Activated naive CD4-positive, alpha-beta T cell treated with anti-CD3 and anti-CD28 coated beads, Interleukin-2, amount 50 U/mL, for 16 hours (primary cell): ENCODE results near the gene UROC1.

ENCODE experiments used
- DNase-seq: peaks from one replicate; pipeline ENCODE4 v3.0.0-alpha.2; 2020

UROC1 gene

DNA sequence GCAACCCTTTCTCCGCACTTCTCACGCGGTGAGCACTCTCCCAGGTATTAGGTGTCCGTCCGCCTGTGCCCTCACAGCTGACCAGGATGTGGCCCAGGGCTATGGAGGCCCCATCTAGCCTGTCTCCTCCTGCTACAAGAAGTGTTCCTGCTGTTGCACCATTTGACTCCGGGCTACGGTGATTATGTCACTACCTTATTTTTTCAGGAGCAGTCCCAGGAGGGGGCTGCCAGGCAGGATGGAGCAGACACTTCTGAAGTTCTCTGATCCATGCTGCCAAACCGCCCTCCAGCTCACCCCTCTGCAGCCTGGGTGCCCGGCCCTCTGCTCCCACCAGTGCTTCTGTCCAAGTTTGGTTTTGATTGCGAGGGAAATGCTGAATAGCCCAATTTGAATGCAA lies 78.8 kb downstream of the UROC1 start:
- DNase-seq = no peak

DNA sequence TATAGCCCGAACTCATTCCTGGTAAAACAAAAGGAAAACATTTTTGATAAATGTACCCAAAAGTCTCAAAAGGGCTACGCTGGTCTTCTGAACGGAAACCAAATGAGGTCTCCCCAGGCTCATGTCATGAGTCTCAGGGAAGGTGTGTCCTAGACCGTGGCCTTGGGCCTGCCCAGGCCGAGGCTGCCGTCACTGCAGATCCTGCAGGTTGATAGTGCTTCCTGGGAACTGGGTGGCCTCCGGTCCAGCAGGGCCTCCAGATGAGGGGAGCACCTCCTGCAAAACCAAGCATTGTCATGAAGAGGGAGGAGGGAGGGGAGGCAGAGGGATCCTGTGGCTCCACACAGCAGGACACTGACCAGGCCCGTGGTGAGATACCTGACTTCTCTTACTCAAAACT lies 79.4 kb downstream of the UROC1 start:
- DNase-seq = no peak

DNA sequence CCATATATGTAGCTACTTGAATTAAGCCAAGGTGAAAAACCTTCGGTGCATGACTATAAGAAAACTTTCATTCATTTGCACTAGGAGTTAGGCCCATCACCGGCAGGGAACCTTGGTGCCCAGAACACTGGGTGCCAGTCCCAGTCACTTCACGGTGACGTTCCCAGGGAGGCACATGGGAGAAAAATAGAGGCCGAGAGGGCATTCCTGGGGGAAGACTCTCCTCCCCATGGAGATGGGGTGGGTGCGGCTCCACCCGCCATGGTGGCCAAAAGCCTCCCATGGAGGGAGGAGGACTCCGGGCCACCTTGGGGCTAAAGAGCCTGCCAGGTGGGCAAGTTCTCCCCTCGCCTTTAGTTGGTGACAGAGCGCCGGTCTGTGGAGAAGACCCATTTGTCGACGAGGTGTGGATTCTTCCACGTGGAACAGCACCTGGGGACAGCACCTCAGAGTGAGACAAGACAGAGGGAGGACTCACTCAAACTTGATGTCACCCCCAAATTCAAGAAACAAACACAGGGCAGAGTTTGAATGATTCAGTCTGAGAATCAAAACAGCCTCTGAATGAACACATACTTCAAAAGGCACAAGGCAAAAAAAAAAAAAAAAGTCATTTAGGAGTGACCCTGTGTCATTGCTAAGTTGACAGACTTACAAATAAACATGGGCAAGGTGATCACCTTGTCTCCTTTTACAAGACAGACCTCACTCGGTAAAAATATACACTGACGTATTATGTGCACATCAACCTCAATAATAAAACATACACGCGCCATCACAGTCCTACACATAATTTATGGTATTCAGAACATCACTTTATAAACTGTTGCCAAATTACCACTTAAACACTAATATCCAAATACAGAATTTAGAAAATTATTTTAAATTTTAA lies 80.5 kb downstream of the UROC1 start:
- DNase-seq = no peak

DNA sequence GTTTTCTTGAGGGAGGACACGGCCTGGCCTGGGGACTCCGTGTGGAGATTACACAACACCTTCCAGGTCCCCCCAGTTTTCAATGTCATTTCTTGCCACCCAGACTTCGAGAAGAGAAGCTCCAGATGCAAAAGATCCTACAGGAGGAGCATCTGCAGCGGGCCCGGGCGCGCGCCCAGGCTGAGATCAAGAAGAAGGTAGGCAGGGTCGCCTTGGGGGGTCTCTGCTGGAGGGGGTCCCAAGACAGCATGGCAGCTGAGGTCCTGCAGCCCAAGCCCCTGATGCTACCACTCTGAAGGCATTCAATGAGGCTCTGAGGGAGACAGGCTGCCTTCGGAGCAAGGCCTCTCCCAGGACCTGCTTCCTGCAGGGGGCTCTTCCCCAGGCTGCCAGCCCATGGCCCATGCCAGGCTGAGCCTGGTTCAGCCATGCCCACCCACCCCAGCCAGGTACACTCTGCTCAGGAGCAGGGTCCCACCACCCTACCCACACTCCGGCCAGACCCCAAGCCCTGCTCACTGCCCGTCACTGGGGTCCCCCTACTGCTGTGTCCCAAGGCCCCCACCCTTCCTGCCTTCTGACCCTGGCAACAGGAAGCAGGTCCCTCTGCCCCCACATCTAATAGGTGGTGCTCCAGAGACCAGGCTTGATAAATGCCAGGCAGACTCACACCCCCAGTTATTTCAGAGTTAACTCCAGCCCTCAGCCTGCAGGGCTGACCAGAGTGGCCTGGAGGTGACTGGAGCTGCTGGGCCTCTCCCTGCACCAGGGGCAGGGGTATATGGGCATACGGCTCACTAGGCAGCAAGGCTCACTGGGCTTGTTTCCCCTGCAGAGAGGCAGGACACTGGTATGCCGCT lies 81.9 kb downstream of the UROC1 start:
- no peak for DNase-seq

DNA sequence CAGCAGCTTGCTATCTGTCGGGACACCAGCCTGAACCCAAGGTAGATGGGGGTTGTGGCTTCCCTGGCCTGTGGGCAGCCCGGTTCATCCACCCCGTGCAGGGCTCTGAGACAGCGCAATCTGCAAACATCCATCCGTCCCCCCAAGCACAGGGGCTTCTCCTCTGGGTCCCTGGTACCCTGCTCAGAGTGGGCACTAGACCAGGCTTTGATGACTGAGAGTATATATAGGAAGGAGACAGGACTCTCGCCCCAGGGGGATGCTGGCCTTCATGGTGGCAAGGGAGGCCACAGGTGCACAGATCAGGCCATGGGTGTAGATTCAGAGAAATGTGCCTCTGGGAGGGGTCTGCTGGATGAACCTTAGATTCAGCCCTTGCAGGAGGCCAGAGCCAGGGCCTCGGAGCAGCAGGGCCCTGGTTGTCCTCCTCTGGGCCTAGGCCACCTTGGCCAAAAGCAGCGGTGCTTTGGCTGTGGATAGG lies 82.6 kb downstream of the UROC1 start:
- no peak for DNase-seq

DNA sequence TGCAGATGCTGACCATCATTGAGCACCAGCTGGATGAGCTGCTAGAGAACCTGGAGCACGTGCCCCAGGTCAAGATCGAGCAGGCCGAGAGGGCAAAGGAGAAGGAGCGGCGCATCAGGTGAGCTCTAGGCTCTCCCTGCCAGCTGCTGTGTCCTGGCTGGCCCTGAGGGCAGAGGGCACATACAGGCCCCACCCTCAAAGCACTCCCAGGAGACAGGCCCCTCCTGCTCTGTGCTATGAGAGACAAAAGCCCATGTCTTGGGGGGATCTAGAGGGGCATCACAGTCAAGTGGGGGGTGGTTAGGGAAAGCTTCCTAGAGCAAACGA lies 83.3 kb downstream of the UROC1 start:
- no peak for DNase-seq

DNA sequence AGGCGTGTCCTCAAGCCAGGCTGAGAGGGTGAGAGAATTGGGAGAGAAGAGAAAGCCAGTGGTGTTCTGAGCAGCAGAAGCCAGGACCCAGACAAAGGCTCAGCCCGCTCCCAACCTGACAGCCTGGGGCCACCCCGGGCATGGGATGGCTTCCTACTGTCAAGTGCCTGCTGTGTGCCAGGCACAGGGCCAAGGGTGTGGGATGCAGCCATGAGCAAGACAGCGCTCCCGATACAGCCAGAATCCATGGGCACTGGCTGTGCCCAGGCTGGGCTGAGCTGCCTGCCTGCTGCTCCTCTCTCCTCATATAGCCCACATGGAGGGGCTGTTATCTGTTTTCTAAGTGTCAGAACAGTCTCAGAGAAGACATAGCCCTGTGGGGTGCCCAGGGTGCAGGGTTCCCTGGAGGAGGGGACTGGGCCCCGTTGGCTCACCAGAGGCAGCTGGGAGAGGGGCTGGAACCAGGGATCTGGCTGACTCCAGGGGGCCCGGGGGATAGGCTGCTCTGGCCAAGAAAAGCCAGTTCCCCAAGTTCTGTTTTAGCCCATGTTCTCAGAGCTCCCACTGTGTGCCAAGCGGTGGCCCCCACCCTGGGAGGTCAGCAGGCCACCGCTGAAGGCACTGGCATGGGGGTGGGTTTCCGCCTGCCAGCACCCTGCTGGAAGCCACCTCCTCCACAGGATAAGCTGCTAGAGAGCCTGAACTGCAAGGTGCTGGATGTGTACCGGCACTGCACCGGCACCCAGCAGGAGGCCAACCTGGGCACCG lies 83.9 kb downstream of the UROC1 start:
- no peak for DNase-seq

DNA sequence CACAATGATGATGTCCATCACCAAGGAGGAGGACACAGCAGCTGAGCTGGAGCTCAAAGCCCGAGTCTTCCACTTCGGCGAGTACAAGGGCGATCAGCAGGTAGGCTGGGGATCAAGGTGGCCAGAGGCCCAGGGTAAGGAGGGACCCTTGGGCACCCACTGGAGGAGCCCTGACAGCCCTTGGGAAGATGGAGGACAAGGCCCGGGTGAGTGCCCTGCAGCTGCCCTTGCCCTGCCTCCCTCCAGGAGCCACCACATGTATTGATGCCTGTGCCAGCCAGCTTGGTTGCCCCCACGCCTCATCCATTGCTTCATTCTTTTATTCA lies 84.5 kb downstream of the UROC1 start:
- no peak for DNase-seq

DNA sequence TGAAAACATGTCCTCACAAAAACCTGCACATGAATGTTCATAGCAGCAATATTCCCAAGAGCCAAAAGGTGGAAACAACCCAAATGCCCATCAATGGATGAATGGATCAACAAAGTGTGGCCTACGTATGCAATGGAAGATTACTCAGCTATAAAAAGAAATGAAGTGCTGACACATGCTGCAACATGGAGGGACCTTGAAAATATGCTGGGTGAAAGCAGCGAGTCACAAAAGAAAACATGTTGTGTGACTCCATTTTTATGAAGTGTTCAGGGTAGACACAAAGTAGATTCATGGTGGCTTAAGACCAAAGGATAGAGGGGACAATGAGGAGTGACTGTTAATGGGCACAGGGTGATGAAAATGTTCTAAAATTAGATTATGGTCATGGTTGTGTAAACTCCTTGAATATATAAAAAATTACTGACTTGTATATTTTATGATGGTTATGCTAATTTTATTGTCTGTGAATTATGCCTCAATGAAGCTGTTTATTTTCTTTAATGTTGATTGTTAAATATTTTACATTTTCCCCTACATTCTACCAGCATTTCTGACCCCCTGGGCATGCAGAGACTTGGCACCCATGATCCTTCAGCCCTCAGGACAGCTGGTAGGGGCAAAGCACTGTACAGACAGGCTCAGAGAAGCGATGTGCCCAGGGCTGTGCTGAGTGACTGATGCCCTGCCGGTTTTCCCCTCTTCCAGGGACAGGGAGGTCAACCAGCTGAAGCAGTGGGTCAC lies 85.0 kb downstream of the UROC1 start:
- DNase-seq = no peak
